ENCODE results near the gene CACNA1D.

CACNA1D gene

GRCh38 chr3:53544357-53544756 is 49.9 kb downstream of the CACNA1D start:
- Histone ChIP-seq H3K9me3 (ENCODE audit: control insufficient read depth, low read length) (no peaks in the 10 kb centered on the region), H3K36me3 (ENCODE audit: control insufficient read depth, insufficient read depth, low read length) (no peaks in the 10 kb centered on the region), H3K9ac (ENCODE audit: low read length) (no peak overlapping the region), H3K27me3 (ENCODE audit: control insufficient read depth, insufficient read depth, low read length) (no peaks in the 10 kb centered on the region), H3K4me1 (ENCODE audit: control insufficient read depth, insufficient read depth, low read length) (no peaks in the 10 kb centered on the region), H3K4me3 (ENCODE audit: low read length) (no peak overlapping the region)

DNA sequence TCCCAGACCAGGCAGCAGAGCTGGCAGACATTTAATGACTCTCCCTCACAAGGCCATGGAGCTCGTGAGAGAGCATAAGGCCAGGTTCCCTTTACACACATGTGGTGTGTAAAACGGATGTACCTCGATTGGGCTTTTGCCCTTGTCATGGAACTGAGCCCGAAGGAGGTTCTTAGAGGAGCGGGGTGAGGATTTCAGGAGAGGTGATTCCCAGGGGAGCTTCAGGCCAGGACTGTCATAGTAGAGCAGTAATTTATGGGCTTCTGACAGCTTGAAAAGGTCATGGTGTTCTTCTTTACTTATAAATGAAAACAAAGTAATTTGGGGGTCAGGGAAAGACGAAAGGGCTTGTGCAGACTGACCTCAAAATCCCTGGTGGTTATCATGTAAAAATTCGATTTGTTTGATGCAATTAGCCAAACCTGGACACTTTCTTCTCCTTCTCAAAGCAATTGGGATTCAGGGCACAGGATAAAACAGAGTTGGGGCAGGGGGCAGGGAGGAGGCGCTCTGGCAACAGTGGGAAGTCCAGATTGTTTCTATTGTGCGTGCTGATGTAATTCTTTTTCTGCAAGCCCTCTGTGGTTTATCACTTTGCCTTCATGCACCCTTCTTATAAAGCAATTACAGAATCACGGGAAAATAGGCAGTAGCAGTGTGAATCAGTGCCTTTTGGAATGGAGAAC is 51.0 kb downstream of the CACNA1D start:
- Histone ChIP-seq H3K36me3 (ENCODE audit: control insufficient read depth, insufficient read depth, low read length) (no peaks in the 10 kb centered on the region), H3K4me3 (ENCODE audit: low read length) (no peak overlapping the region), H3K27me3 (ENCODE audit: control insufficient read depth, insufficient read depth, low read length) (no peaks in the 10 kb centered on the region), H3K9me3 (ENCODE audit: control insufficient read depth, low read length) (no peaks in the 10 kb centered on the region), H3K9ac (ENCODE audit: low read length) (no peak overlapping the region), H3K4me1 (ENCODE audit: control insufficient read depth, insufficient read depth, low read length) (no peaks in the 10 kb centered on the region)

GRCh38 chr3:53545996-53546359 is 51.6 kb downstream of the CACNA1D start:
- no peak overlapping the region for H3K9ac ChIP-seq (ENCODE audit: low read length)
- no peaks in the 10 kb centered on the region for H3K9me3 ChIP-seq (ENCODE audit: control insufficient read depth, low read length)
- no peaks in the 10 kb centered on the region for H3K27me3 ChIP-seq (ENCODE audit: control insufficient read depth, insufficient read depth, low read length)
- no peak overlapping the region for H3K4me3 ChIP-seq (ENCODE audit: low read length)
- no peaks in the 10 kb centered on the region for H3K4me1 ChIP-seq (ENCODE audit: control insufficient read depth, insufficient read depth, low read length)
- H3K36me3 ChIP-seq (ENCODE audit: control insufficient read depth, insufficient read depth, low read length): no peaks in the 10 kb centered on the region

GRCh38 chr3:53547327-53547726 is 52.9 kb downstream of the CACNA1D start:
- Histone ChIP-seq H3K9ac (ENCODE audit: low read length) (no peak overlapping the region), H3K4me3 (ENCODE audit: low read length) (no peak overlapping the region), H3K9me3 (ENCODE audit: control insufficient read depth, low read length) (no peaks in the 10 kb centered on the region), H3K27me3 (ENCODE audit: control insufficient read depth, insufficient read depth, low read length) (no peaks in the 10 kb centered on the region), H3K4me1 (ENCODE audit: control insufficient read depth, insufficient read depth, low read length) (no peaks in the 10 kb centered on the region), H3K36me3 (ENCODE audit: control insufficient read depth, insufficient read depth, low read length) (no peaks in the 10 kb centered on the region)

DNA sequence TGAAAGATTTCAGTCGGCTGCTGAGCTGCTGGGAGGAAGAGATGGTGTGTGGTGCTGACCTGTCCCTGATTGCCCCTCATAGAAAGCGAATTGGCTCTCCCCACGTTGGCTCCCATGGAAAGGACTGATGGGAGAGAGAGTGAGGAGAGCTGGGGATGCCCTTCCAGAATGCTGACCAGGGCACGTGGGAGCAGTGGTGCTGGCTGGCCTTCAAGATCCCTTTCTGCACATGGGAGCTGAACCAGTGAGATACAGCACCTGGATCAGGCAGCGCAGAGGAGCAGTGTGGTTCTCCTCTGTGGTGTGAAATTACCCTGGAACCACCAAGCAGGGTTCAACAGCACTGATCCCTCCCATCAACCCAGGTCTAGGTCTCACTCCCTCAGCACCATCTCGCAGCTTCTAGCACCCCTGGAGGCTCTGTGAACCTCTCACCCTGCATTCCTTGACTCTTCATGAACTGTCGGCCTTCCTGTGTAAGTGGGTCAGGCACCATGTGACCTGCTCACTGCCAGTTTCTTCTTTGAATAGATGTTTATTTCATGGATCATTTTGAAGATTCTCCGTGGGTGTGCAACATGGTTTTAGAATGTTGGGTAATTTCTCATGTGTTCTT is 55.7 kb downstream of the CACNA1D start:
- Histone ChIP-seq H3K4me1 (ENCODE audit: control insufficient read depth, insufficient read depth, low read length) (peaks cover 7% of the 10 kb centered on the region), H3K4me3 (ENCODE audit: low read length) (no peak overlapping the region), H3K9ac (ENCODE audit: low read length) (no peak overlapping the region), H3K36me3 (ENCODE audit: control insufficient read depth, insufficient read depth, low read length) (no peaks in the 10 kb centered on the region), H3K27me3 (ENCODE audit: control insufficient read depth, insufficient read depth, low read length) (no peaks in the 10 kb centered on the region), H3K9me3 (ENCODE audit: control insufficient read depth, low read length) (no peaks in the 10 kb centered on the region)

- Histone ChIP-seq H3K27me3 (ENCODE audit: control insufficient read depth, insufficient read depth, low read length) (no peaks in the 10 kb centered on the region), H3K9me3 (ENCODE audit: control insufficient read depth, low read length) (no peaks in the 10 kb centered on the region), H3K4me1 (ENCODE audit: control insufficient read depth, insufficient read depth, low read length) (peaks cover 7% of the 10 kb centered on the region), H3K36me3 (ENCODE audit: control insufficient read depth, insufficient read depth, low read length) (no peaks in the 10 kb centered on the region), H3K4me3 (ENCODE audit: low read length) (no peak overlapping the region), H3K9ac (ENCODE audit: low read length) (no peak overlapping the region)
Observed at GRCh38 chr3:53551324-53551723, 56.9 kb downstream of the CACNA1D start.

DNA sequence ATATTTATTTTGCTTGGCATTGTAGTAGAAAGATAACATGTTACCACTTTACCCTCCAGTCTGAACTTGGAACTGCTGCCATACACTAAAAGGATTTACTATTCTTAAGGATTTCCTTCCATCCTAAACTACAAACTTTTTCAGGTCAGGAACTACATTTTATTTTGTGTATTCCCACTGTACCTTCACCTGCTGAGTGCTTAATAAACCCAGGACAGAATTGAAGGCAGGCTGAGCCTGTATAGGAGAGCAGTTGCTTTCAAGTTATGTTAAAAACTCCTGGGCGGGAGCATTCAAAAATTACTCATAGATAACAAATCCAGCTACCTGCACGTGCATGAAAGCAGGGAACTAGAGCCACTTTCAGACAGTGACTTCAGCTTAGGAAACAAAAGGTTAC is 58.3 kb downstream of the CACNA1D start:
- H3K36me3 ChIP-seq (ENCODE audit: control insufficient read depth, insufficient read depth, low read length): no peaks in the 10 kb centered on the region
- peaks cover 7% of the 10 kb centered on the region for H3K4me1 ChIP-seq (ENCODE audit: control insufficient read depth, insufficient read depth, low read length)

GRCh38 chr3:53553200-53553599 is 58.8 kb downstream of the CACNA1D start:
- H3K9me3 ChIP-seq (ENCODE audit: control insufficient read depth, low read length): no peaks in the 10 kb centered on the region
- H3K36me3 ChIP-seq (ENCODE audit: control insufficient read depth, insufficient read depth, low read length): no peaks in the 10 kb centered on the region
- H3K4me3 ChIP-seq (ENCODE audit: low read length): no peak overlapping the region
- H3K9ac ChIP-seq (ENCODE audit: low read length): no peak overlapping the region
- peaks cover 7% of the 10 kb centered on the region for H3K4me1 ChIP-seq (ENCODE audit: control insufficient read depth, insufficient read depth, low read length)
- no peaks in the 10 kb centered on the region for H3K27me3 ChIP-seq (ENCODE audit: control insufficient read depth, insufficient read depth, low read length)

More for the DNA sequence above, 58.3 kb downstream of the CACNA1D start:
- Histone ChIP-seq H3K9me3 (ENCODE audit: control insufficient read depth, low read length) (no peaks in the 10 kb centered on the region), H3K4me3 (ENCODE audit: low read length) (no peak overlapping the region), H3K27me3 (ENCODE audit: control insufficient read depth, insufficient read depth, low read length) (no peaks in the 10 kb centered on the region), H3K9ac (ENCODE audit: low read length) (no peak overlapping the region)

DNA sequence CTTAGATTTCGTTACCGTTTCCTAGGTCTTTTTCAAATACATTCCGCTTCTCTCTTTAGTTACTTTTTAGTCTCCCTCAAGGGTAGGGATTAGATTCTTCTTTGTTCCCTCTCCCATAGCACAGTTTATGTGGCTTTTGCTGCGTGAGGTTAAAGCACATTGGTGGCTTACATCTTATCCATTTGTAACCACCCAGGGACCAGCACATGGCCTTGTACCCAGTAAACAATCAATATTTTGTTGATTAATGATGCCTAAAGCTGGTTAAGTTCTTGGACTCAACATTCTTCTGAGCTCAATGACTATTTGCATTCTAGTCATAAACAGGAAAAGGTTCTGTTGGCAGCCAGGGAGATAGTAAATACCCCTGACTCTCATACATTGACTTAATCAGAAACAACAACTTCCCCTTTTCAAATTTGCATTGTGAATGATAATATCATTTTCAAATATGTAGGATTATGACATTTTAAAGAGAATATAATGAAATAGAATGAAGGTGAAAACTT is 60.2 kb downstream of the CACNA1D start:
- Histone ChIP-seq H3K36me3 (ENCODE audit: control insufficient read depth, insufficient read depth, low read length) (no peaks in the 10 kb centered on the region), H3K9me3 (ENCODE audit: control insufficient read depth, low read length) (no peaks in the 10 kb centered on the region), H3K4me3 (ENCODE audit: low read length) (no peak overlapping the region), H3K4me1 (ENCODE audit: control insufficient read depth, insufficient read depth, low read length) (peaks cover 7% of the 10 kb centered on the region), H3K27me3 (ENCODE audit: control insufficient read depth, insufficient read depth, low read length) (no peaks in the 10 kb centered on the region), H3K9ac (ENCODE audit: low read length) (no peak overlapping the region)

- Histone ChIP-seq H3K36me3 (ENCODE audit: control insufficient read depth, insufficient read depth, low read length) (no peaks in the 10 kb centered on the region), H3K4me1 (ENCODE audit: control insufficient read depth, insufficient read depth, low read length) (peaks cover 7% of the 10 kb centered on the region), H3K27me3 (ENCODE audit: control insufficient read depth, insufficient read depth, low read length) (no peaks in the 10 kb centered on the region), H3K4me3 (ENCODE audit: low read length) (no peak overlapping the region), H3K9me3 (ENCODE audit: control insufficient read depth, low read length) (no peaks in the 10 kb centered on the region), H3K9ac (ENCODE audit: low read length) (no peak overlapping the region)
Observed at GRCh38 chr3:53555068-53555588, 60.7 kb downstream of the CACNA1D start.

DNA sequence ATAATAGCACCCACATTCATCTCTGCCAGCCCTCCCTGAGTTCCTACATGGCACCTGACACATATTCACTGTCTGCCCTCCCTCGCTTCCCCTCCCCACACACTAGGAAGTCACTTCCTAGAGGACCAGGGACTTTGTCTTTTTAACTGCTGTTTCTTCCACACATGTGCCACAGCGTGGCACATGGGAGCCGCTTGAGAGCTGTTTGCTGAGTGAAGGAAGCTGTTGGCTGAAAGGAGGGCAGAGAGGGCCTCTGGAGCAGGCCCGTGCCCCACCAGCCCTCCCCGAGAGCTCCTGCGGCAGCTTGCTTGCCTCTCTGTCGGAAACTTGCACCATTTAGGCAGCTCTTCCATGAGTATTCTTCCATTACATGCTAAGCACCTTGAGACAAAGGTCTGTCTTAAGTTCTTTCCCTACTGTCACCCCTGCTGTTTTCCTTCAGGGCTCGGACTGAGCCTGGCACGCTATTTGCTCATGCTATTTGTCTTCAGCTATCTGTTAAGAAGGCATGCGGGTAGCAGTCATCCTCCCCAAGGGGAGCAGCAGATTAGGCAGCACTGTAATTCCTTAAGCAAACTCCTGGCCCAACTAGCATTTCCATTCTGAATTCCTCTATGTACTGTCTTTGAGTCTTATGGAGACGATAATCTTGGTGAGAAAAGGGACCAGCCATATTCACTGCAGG is 72.2 kb downstream of the CACNA1D start:
- H3K27me3 ChIP-seq (ENCODE audit: control insufficient read depth, insufficient read depth, low read length): no peaks in the 10 kb centered on the region
- H3K4me3 ChIP-seq (ENCODE audit: low read length): no peak overlapping the region
- H3K36me3 ChIP-seq (ENCODE audit: control insufficient read depth, insufficient read depth, low read length): no peaks in the 10 kb centered on the region
- no peaks in the 10 kb centered on the region for H3K9me3 ChIP-seq (ENCODE audit: control insufficient read depth, low read length)
- H3K4me1 ChIP-seq (ENCODE audit: control insufficient read depth, insufficient read depth, low read length): peaks cover 13% of the 10 kb centered on the region
- H3K9ac ChIP-seq (ENCODE audit: low read length): no peak overlapping the region

DNA sequence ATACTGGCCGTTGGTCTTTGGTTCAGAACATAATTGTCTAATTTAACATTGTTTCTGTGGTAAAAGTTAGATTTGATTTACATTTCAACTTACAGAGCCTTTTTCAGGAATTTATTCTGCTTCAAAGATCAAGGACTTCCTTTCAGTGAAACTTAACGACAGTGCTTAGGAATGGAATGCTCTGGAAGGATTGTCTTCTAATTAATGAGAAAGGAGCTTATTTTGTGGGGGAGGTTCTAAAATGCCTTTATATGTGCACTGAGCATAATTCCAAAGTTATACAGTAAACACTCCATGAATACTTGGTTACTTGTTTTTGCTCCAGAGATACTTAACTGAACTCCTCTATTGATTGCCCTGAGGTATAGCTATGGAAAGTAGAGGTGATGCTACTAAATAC is 75.7 kb downstream of the CACNA1D start:
- no peaks in the 10 kb centered on the region for H3K9me3 ChIP-seq (ENCODE audit: control insufficient read depth, low read length)
- H3K4me1 ChIP-seq (ENCODE audit: control insufficient read depth, insufficient read depth, low read length): peaks cover 17% of the 10 kb centered on the region
- H3K27me3 ChIP-seq (ENCODE audit: control insufficient read depth, insufficient read depth, low read length): no peaks in the 10 kb centered on the region
- no peak overlapping the region for H3K9ac ChIP-seq (ENCODE audit: low read length)
- no peaks in the 10 kb centered on the region for H3K36me3 ChIP-seq (ENCODE audit: control insufficient read depth, insufficient read depth, low read length)
- no peak overlapping the region for H3K4me3 ChIP-seq (ENCODE audit: low read length)
